Measurements from ENCODE around the gene IFRD2. TPM values are rescaled to one million over a fixed set of nuclear protein-coding genes. Genes with fewer than 3 reads are reported as not detected.
A peak's percentile ranks its signal among the peaks of the same experiment; 100 is the strongest.

IFRD2 gene
- total RNA-seq, 4 donors from 2014 or later = 40.0 to 178 (median 72.2) TPM

DNA sequence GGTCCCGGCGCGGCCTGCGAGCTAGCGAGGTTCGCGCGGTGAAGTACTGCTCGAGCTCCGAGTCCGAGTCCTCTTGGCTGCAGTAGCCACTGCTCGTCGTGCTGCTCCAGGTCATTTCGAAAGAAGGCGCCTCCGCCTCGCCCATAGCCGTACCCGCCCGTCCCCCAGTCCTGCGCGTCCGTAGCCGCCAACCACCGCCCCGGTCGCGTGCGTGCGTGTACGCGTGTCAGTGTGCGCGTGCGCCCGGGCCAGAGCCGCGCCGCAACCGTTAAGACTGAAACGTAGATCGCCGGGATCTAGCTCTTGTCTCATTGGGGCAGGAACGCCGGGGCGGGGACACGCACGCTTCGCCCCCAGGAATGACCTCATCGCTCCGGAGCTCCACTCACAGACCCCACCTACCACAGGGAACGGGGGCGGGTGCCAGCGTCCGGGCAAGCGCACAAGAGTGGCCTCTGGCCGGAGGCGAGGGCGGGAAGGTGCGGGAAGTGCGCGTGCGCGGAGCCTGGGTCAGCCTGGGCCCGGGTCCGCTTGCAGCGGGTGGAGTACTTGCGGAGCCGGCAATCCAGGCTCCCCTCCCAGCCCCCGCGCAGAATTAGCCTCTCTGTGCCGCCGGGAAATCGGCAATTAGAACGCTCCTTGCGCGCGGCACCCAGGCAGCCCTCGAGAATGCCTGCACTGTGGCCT lies 45.1 kb upstream of the IFRD2 start:
- DNase-seq (ENCODE audit: low spot score) = peak; percentile 94
- TF ChIP-seq, protein P1, sequence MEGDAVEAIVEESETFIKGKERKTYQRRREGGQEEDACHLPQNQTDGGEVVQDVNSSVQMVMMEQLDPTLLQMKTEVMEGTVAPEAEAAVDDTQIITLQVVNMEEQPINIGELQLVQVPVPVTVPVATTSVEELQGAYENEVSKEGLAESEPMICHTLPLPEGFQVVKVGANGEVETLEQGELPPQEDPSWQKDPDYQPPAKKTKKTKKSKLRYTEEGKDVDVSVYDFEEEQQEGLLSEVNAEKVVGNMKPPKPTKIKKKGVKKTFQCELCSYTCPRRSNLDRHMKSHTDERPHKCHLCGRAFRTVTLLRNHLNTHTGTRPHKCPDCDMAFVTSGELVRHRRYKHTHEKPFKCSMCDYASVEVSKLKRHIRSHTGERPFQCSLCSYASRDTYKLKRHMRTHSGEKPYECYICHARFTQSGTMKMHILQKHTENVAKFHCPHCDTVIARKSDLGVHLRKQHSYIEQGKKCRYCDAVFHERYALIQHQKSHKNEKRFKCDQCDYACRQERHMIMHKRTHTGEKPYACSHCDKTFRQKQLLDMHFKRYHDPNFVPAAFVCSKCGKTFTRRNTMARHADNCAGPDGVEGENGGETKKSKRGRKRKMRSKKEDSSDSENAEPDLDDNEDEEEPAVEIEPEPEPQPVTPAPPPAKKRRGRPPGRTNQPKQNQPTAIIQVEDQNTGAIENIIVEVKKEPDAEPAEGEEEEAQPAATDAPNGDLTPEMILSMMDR (IDR thresholded peaks at IDR 0.05) = no peak
- ATAC-seq (ENCODE audit: low FRiP score) = peak; percentile 90

DNA sequence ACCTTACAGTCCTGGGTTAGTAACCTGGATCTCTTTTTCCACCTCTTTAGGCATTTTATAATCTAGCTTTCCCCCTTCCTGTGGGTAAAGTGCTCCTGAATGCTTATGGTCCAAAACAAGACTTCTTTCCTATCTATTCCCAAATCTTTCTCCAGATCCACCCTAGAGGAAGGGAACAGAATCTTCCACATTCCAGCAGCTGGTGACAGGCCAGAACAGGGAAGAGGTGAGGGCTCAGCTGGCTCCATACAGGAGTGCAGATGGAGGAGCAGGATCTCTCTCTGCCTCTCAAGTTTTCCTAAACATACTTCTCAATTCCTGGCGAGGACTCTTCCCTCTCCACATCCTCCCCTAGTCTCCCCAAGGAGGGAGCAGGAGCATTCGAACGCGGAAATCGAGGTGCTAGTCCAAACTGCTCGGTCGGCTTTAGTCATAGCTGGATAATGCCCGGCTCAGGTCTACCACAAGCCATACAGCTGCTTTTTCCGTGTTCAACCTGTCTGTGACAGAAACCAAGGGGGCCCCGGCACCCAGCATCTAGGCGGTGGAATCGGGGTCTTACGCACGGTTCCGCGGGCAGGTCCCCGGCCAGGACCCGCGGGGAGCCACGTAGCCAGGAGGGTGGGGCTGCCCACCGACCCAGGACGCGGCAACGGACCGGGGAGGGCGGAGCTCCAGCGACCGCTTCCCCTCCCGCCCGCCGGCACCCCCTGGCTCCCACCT lies 44.4 kb upstream of the IFRD2 start:
- TF ChIP-seq, protein P1 (IDR thresholded peaks at IDR 0.05) = no peak
- no peak for DNase-seq (ENCODE audit: low spot score)
- ATAC-seq (ENCODE audit: low FRiP score) = peak; percentile 25

DNA sequence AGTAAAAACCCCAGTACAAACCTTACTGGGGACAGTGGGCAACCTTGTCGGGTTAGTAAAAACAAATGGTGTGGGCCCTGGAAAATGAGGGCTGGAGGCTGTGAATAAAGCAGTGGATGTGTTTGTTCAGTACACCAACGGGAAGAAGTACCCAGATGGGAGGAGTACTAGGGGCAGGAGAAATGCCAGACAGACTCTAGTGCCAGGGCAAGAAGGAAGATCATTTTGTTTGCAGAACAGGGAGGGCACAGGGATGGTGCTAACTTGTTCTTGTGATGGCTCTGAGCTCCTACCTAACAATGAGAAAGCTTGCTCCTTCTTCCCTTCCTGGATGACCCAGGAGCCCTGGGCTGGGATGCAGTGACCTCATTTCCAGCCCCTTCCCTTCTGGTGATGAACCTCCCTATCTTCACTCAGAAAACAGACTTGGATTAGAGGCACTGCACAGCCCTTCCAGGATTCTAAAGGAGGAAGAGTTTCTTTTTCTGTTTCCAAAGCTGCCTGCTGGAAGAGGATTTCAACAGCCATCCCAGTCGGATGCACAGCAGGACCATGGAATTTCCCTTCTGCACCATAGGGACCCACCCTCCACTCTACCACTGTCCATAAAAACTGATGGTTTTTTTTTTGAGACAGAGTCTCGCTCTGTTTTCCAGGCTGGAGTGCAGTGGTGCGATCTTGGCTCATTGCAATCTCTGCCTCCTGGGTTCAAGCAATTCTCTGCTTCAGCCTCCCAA lies 42.3 kb upstream of the IFRD2 start:
- DNase-seq (ENCODE audit: low spot score) = no peak
- ATAC-seq (ENCODE audit: low FRiP score) = no peak
- TF ChIP-seq, protein P1 (IDR thresholded peaks at IDR 0.05) = no peak

DNA sequence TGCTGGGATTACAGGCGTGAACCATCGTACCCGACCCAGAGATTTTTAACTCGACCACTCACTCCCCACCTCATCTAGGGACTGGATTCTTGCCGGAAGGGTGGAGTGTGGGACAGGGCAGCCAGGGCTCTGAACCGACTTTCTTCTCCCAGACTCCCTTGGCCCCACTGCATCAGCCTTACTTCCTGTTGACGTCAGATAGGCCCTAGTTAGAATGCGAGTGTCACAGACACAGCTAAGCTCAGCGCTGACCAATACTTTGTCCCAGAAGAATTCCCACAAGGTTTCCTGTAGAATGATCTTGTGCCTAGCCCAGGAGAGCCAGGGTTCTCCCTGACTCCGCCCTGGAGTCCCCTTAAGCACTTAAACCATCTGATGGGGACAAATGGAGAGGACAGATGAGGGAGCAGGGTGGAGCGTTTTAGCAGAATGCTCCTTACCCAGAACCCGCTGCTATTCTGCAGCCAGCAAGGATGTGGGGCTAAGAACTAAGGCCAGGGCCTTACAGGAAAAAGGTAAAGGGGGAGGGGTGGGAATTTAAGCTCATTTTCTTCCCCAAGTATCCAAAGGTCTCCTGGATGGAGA lies 41.6 kb upstream of the IFRD2 start:
- TF ChIP-seq, protein P1 (IDR thresholded peaks at IDR 0.05) = no peak
- ATAC-seq (ENCODE audit: low FRiP score) (no peak), DNase-seq (ENCODE audit: low spot score) (no peak)

DNA sequence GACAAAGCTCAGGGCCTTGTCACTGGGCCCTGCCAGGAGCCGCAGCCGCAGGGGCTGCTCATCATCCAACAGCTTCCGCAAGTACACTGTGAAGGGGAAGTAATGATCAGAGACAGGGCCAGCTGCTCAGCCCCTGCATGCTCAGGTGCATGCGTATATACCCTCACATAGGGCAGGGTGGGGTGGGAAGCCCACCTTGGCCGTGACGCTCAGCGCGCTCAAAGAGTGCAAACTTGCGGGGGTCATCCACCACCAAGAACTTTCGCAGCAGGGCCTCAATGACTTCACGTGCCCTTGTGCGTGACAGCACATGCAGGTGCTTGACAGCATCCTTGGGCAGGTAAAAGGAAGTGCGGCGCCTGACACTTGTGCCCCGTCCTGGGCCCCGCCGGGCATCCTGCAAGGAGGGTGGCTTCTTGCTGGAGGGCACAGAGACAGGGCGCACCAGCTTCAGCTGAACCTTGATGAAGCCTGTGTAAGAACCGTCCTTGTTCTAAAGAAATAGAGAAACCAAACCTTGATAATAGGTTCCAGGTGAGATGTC lies 39.2 kb upstream of the IFRD2 start:
- TF ChIP-seq, protein P1 (IDR thresholded peaks at IDR 0.05) = no peak
- DNase-seq (ENCODE audit: low spot score) (no peak), ATAC-seq (ENCODE audit: low FRiP score) (no peak)

DNA sequence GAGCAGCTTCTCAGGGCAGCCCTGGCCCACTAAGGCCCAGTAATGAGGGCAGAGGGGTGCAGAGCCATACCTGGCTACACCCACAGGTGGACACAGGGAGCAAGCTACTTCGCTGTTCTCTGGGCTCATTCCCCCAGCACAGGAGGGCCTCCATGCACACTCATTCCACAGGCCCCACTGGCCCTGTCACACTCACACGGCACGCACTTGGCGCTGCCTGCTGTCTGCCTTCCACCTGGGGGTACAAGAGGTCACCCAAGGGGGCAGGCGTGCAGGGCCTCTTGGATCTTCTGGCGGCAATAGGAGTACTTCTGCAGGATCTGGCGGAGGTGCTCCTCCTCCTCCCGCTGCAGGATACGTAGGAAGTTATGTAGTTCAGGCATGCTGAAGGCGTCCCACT lies 38.1 kb upstream of the IFRD2 start:
- DNase-seq (ENCODE audit: low spot score) (no peak), ATAC-seq (ENCODE audit: low FRiP score) (no peak)
- TF ChIP-seq, protein P1 (IDR thresholded peaks at IDR 0.05) = no peak
